Choroid plexus epithelial cell (primary cell): ENCODE measurements around the gene PVALB.

Source experiments
- DNase-seq: peaks from one replicate; pipeline ENCODE4 v3.0.0-alpha.2; 2010; ENCODE audit warnings: low read depth
- H3K4me3 ChIP-seq: 2 replicates; pipeline ENCODE4 v1.5.1; 2011; ENCODE audit warnings: low read depth, mild to moderate bottlenecking, control low read depth, low read length, moderate library complexity
- CTCF ChIP-seq: conservative IDR thresholded peaks from 2 replicates; pipeline ENCODE4 v1.5.1; 2011; ENCODE audit warnings: low read depth, mild to moderate bottlenecking, control low read depth, inconsistent platforms, low read length, moderate library complexity

Gene PVALB

GRCh38 chr22:36775964-36776669 lies 40.7 kb downstream of the PVALB start, which contains the start of gene IFT27:
Gene IFT27, minus strand, starts transcription at chr22:36776119. Its CDS starts 412 bp downstream, at chr22:36775707.
- no peak for TF ChIP-seq CTCF
- peak; percentile 100 for DNase-seq
- H3K4me3 ChIP-seq, result peak within 1 kb of the TSS; percentile 87

GRCh38 chr22:36775586-36775963 lies 41.3 kb downstream of the PVALB start:
- peak overlapping the region; percentile 87 for H3K4me3 ChIP-seq
- peak; percentile 22 for DNase-seq
- no peak for TF ChIP-seq CTCF

- no peak overlapping the region for H3K4me3 ChIP-seq
- peak; percentile 57 for TF ChIP-seq CTCF
- peak; percentile 69 for DNase-seq
Observed at GRCh38 chr22:36773935-36774334, 42.9 kb downstream of the PVALB start.

GRCh38 chr22:36772451-36772850 lies 44.4 kb downstream of the PVALB start:
- TF ChIP-seq CTCF, result no peak
- H3K4me3 ChIP-seq, result no peak overlapping the region
- no peak for DNase-seq

GRCh38 chr22:36771356-36772063 lies 45.3 kb downstream of the PVALB start:
- H3K4me3 ChIP-seq, result no peak overlapping the region
- no peak for DNase-seq
- no peak for TF ChIP-seq CTCF

GRCh38 chr22:36770513-36771231 lies 46.2 kb downstream of the PVALB start:
- DNase-seq, result peak; percentile 23
- H3K4me3 ChIP-seq, result no peak overlapping the region
- TF ChIP-seq CTCF, result no peak
